Uterus (tissue), 2 donors: ENCODE data around the gene VIPR2.

Source experiments
- POLR2A ChIP-seq, 2 donors: fragments of 450-650 bp; IDR thresholded peaks; one replicate each; pipeline ENCODE4 v1.6.1; 2016; ENCODE audit warnings: antibody characterized with exemption in 2 of 2, mild to moderate bottlenecking in 1 of 2, moderate library complexity in 1 of 2
- TF ChIP-seq, protein P1 (sequence below), 4 experiments: fragments of 200-600 bp in 2 of 4; fragments of 450-650 bp in 2 of 4; sonication (generic) in 2 of 4; IDR thresholded peaks; one replicate each; pipeline ENCODE4 v1.5.1; 2016 to 2019; ENCODE audit warnings: antibody characterized with exemption in 4 of 4, mild to moderate bottlenecking in 2 of 4, moderate library complexity in 1 of 4

DNA sequence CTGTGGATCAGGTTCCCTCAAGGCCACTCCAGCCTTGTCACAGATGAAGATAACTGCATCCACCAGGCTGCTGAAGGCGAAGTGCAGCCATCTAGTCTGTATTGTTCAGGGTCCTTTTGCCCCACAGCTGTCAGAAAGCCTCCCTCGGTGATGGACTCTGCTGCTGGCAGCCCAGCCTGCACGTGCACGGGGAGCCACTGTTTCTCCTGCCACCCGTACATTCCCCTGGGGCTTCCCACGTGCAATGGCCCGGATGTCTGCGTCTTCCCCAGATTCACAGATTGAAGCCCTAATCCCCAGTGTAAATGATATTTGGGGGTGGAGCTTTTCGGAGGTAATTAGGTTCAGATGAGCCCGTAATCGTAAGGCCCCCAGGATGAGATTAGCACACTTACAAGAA lies 46.6 kb upstream of the VIPR2 start:
- TF ChIP-seq, protein P1, sequence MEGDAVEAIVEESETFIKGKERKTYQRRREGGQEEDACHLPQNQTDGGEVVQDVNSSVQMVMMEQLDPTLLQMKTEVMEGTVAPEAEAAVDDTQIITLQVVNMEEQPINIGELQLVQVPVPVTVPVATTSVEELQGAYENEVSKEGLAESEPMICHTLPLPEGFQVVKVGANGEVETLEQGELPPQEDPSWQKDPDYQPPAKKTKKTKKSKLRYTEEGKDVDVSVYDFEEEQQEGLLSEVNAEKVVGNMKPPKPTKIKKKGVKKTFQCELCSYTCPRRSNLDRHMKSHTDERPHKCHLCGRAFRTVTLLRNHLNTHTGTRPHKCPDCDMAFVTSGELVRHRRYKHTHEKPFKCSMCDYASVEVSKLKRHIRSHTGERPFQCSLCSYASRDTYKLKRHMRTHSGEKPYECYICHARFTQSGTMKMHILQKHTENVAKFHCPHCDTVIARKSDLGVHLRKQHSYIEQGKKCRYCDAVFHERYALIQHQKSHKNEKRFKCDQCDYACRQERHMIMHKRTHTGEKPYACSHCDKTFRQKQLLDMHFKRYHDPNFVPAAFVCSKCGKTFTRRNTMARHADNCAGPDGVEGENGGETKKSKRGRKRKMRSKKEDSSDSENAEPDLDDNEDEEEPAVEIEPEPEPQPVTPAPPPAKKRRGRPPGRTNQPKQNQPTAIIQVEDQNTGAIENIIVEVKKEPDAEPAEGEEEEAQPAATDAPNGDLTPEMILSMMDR (IDR thresholded peaks at IDR 0.05), result no peak
- TF ChIP-seq POLR2A (IDR thresholded peaks at IDR 0.05), result no peak
